Non-pigmented ciliary epithelial cell (primary cell): ENCODE measurements around the gene EN2.

ENCODE experiments used
- DNase-seq: peaks from one replicate; pipeline ENCODE4 v3.0.0-alpha.2; 2010; ENCODE audit warnings: low read depth

EN2 gene

GRCh38 chr7:155464183-155464582 lies 6.3 kb downstream of the EN2 start:
- no peak for DNase-seq

GRCh38 chr7:155464948-155465739 lies 7.2 kb downstream of the EN2 start:
- no peak for DNase-seq

DNA sequence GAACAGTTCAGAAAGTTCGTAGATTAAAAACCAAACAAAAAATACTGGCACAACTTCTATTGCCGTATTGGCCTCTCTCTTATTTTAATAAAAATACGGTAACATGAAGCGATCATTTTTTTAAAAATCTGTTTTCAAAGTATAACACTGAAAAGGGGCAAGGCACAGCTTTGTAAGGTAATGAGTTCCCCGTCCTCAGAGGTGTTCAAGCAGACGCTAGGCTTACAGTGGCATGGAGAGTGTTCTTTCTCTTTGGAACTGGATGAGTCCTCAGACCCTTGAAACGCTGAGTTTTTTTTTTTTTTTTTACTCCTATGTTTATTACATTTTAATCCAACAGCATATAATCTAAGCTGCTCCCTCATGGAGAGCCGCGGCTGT lies 7.8 kb downstream of the EN2 start:
- no peak for DNase-seq

GRCh38 chr7:155466142-155466813 lies 8.3 kb downstream of the EN2 start:
- DNase-seq, result no peak

DNA sequence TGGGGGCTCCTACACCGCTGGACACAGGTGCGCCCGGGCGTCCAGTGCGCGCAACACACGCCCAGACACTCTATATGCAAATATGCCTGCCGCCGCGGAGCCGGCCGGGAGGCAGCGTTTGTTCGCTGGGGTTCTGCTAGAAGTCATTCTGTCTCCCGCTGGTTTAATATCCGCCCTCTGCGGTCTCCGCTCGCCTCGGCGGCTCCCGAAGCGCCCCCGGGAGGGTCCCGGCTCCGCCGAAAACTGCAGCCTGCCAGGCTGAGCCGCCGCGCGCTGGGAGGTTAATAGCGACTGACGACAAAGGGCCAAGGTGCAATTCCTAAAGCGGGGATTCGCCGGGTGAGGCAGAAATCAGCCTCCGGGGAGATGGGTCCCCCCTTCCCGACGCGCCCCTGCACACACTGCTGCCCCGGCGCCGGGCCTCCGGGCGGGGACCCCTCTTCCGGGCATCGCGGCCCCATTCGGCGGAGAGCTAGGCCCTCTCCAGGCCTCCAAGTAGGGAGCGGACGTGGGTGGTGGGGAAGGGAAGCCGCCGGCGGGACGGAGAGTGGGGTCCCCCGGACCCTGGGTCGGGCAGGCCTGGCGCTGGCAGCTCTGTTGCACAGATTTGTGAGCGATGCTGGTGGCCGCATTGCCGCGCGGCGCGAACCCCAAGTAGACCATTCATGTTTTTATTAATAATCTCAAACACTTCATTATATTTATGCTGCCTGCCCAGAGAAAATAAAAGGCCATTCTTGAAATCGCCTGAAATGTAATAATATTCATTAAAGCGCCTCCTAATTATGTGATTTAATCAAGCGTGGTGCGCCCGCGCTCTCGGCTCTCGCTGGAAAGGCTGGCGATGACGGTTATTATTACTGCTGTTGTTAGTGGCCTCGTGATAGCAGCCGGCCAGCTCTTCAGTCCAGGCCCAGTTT lies 9.1 kb downstream of the EN2 start:
- DNase-seq, result no peak

- DNase-seq, result no peak
Measured at GRCh38 chr7:155467846-155468784, 10.2 kb downstream of the EN2 start.

GRCh38 chr7:155468785-155469148 lies 10.8 kb downstream of the EN2 start:
- no peak for DNase-seq

GRCh38 chr7:155469311-155470185 lies 11.6 kb downstream of the EN2 start:
- DNase-seq, result no peak

DNA sequence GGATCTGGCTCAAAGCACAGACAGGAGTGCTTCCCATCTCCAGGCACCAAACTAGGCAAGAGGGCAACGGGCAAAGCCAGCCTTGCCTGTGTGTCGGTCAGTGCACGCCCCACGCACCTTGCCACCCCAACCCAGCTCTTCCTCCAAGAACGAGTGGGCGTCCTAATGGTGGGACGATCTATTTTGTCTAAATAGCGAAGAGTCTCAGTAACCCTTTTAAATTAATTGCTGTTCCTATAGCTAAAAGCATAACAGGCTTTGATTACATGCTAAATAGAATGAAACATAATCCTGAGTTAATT lies 12.2 kb downstream of the EN2 start:
- no peak for DNase-seq

GRCh38 chr7:155470686-155471638 lies 13.0 kb downstream of the EN2 start:
- DNase-seq, result no peak

- no peak for DNase-seq
Measured at GRCh38 chr7:155471718-155472117, 13.8 kb downstream of the EN2 start.

GRCh38 chr7:155477476-155477875 lies 19.5 kb downstream of the EN2 start:
- no peak for DNase-seq

- no peak for DNase-seq
Measured at GRCh38 chr7:155481764-155482163, 23.8 kb downstream of the EN2 start.

DNA sequence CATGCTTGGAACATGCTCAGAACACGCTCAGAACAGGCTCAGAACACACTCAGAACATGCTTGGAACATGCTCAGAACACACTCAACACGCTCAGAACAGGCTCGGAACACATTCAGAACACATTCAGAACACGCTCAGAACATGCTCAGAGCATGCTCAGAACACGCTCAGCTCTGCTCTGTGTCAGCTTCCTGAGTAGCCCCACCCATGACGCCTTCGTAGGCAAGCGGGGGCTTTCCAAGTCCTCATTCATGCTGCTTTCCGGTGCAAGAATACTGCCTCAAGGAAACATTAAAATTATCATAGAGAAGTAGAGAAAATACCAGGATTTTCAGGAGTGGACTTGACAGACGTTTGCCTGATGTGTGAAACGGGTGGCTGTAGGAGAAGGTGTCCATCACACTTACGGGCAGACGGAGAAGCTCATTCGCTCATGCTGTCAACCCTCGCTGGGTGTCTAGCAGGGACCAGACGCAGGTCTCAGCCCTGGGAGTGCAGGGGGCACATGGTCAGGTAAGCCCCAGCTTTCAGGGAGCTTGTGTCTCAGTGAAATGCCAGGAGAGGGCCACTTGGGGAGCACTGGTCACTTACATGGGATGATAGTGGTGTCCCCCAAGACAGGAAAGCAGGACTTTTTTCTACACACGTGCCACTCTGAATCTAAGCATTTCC lies 24.7 kb downstream of the EN2 start:
- DNase-seq, result no peak

GRCh38 chr7:155483245-155483644 lies 25.3 kb downstream of the EN2 start:
- no peak for DNase-seq

- no peak for DNase-seq
Measured at GRCh38 chr7:155483868-155484325, 26.0 kb downstream of the EN2 start.

DNA sequence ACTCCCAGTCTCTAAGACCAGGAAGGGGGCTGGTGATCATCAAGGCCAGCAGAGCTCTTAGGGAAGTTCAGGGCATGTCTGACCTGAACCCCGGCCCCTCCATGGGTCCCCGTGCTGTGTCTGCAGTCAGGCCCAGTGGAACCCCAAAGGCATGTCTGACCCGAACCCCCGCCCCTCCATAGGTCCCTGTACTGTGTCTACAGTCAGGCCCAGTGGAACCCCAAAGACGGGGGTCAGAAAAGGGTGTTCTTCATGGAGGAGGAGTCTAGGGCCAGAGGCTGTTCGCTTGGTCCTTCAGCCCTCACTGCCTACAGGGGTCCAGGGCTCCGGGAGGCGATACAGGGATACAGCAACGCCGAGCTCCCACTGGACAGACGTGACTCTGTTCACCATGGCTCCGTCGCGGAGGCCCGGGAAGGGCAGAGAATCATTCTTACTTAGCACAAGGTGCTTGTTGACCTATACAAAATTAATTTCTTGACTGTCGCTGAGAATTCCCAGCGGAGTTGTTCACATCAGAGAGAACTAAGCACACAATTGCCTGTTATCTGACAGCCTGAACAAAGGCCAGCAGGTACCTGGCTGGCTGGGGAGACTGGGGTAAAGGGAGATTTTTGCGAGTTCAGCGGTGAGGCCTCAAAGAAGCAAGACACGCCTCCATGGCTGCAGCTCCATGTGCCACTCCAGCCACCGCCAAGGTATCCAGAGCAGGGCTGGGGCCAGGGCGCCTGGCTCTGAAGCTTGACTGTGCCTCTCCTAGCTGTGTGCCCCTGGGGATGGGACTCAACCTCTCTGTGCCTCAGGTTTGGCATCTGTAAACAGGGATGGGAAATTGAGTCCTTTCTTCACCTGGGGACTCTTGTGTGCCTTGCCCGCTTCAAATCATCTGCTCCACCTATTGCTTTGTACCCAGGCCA lies 26.8 kb downstream of the EN2 start:
- DNase-seq, result no peak
